Stimulated activated CD4-positive, alpha-beta T cell treated with anti-CD3 and anti-CD28 coated beads, Interleukin-1b, Interleukin-23, amount 100 ng/mL, for 4 hours (primary cell): ENCODE results near the gene ZNF655.
"Not testable (repeated sequence)": the region's sequence is repeated elsewhere in the genome, so short reads cannot be mapped to it uniquely, and the experiment has no call there.

Source experiments
- DNase-seq, 2 donors: peaks; one replicate each; pipeline ENCODE4 v3.0.0-alpha.2; 2020; ENCODE audit warnings: low read depth in 2 of 2

ZNF655 gene

DNA sequence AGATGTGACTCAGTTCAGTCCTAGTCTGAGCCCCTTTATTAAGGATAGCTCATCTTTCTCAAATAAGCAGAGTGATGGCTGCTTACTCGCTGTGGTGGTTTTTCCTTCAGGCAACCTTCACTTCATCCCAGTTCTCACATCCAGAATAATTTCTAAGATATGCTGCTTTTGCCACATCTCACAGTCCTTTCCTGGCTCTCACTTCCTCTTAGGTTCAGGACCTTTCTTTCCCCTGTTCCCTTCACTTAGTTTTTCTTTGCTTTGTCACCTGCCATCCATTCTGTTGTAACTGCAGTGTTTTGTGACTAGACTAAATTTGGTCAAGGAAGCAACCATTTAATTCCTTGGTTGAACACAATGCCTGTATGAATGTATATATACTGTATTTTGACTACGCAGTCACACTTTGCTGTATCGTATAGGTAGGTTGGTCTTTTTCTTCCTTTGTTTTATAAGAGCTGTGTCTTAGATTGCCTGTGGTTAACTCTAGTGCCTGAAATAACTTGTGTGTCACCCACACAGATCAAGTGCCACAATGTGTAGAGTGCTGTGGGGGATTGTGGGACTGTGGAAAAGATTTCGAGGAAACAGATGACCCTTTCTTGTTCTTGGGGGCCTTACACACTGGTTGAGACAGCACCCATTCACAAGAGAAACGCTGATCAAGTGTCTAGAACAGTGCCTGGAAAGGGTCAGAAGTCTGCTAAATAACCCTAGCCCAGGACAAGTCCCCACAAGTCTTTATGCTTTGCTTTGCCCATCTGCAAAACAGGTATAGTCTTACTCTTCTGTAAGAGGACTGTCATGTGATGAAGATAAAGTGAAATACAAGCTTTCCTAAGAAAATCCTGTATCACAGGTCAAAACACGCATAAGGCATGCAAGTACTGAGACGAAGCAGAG, 2.6 kb downstream of the ZNF655 start:
- DNase-seq: no peak

DNA sequence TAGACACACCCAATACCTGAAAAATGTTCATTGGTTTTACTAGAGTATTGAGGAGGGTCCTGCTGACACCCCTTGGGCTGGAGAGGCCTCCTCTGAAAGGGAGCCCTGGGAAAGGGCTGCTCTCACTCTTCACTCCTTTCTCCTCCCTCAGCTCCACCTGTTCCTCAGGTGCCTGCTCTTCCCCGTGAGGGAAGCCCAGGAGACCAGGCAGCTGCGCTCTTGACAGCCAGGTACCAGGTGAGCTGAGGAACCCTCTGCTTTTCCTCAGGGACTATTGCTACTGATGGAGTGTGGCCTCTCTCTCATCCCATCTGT, 3.3 kb downstream of the ZNF655 start:
- no peak for DNase-seq

- no peak for DNase-seq
Measured at GRCh38 chr7:99562114-99562784, 3.8 kb downstream of the ZNF655 start.

GRCh38 chr7:99562832-99563231, 4.4 kb downstream of the ZNF655 start:
- no peak for DNase-seq

DNA sequence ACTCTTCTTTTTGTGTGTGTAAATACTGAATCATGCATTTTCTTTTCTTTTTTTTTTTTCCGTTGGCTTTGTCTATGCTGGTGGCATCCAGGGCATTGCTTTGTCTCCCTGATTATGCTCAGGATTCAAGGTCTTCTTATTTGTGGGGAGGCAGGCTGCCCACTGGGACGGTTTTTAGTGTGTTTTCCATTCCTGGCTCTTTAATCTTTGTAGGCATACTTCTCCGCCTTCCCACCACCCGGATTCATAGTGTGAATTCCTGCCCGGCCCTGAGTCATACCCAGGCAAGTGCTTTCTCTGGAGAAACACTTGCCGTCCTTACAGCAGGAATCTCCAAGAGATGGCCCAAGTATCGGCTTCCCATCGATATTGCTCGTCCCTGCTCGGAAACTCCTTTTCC, 5.2 kb downstream of the ZNF655 start:
- no peak for DNase-seq

DNA sequence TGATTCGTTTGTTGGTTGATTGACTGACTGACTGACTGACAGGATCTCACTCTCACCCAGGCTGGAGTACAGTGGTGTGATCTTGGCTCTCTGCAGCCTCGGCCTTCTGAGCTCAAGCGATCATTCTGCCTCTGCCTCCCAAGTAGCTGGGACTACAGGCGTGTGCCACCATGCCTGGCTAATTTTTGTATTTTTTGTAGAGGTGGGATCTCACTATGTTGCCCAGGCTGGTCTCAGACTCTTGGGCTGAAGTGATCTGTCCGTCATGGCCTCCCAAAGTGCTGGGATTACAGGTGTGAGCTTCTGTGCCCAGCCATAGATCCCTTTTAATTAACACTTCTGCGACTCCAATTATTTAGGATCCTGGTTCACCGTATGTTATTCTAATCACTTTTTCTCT, 10.3 kb downstream of the ZNF655 start:
- DNase-seq: not testable (repeated sequence)

GRCh38 chr7:99571768-99572167, 13.3 kb downstream of the ZNF655 start:
- DNase-seq: no peak

DNA sequence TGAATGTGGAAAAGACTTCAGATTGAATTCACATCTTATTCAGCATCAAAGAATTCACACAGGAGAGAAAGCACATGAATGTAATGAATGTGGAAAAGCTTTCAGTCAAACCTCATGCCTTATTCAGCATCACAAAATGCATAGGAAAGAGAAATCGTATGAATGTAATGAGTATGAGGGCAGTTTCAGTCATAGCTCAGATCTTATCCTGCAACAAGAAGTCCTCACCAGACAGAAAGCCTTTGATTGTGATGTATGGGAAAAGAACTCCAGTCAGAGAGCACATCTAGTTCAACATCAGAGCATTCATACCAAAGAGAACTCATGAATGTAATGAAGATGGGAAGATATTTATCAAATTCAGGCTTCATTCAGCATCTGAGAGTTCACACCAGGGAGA, 14.8 kb downstream of the ZNF655 start:
- no peak for DNase-seq

DNA sequence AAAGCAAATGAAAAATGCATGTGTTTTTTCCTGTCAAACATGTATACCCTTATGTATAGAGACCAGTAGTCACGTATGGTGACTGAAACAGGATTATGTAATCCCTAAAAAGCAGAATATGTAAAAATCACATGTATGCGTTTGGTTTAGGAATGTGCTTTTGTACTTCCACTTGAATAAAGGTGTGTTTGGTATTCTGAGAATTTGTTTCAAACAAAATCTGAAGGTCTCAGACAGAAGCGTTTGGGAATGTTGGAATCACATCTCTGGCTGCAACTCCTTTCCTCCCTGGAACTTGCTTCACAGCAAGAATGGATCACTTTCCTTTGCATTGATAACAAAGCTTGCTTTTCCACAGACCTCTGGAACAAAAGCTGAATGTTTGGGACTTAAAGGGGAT, 17.8 kb downstream of the ZNF655 start:
- no peak for DNase-seq

GRCh38 chr7:99579281-99579955, 21.0 kb downstream of the ZNF655 start:
- no peak for DNase-seq

- DNase-seq: peak; percentile 51 to 53
Measured at GRCh38 chr7:99579956-99580777, 21.7 kb downstream of the ZNF655 start.

DNA sequence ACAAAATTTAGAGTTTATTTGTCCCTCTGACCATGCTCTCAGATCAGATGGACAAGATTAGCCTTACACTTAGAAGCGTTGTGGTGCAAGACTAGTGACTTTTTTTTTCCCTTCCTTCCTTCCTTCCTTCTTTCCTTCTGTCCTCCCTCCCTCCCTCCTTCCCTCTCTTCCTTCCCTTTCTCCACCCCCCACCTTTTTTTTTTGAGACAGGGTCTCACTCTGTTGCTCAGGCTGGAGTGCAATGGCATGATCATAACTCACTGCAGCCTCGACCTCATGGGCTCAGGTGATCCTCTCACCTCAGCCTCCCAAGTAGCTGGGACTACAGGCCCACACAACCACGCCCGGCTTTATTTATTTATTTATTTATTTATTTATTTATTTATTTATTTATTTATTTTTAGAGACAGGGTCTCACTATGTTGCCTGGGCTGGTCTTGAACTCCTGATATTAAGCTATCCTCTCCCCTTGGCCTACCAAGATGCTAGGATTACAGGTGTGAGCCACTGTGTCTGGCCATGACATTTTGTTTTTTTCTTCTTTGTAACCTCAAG, 22.4 kb downstream of the ZNF655 start:
- DNase-seq: not testable (repeated sequence)

- no peak for DNase-seq
Measured at GRCh38 chr7:99588868-99589267, 30.4 kb downstream of the ZNF655 start.

GRCh38 chr7:99594948-99595745, 36.7 kb downstream of the ZNF655 start:
- no peak for DNase-seq

DNA sequence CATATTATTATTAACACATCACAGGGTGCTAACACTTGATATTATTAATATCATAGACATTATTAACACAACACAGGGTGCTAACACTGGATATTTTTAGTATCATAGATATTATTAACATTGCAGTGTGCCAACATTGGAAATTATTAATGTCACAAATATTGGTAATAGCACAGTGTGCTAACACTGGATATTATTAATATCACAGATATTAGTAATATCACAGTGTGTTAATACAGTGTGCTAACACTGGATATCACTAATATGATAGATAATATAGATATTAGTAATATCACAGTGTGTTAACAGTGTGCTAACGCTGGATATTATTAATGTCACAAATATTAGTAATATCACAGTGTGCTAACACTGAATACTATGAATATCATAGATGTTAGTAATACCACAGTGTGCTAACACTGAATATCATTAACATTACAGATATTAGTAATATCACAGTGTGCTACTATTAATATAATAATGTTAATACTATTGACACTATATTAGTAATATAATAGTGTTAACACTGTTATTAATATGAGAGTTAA, 38.0 kb downstream of the ZNF655 start:
- DNase-seq: no peak

DNA sequence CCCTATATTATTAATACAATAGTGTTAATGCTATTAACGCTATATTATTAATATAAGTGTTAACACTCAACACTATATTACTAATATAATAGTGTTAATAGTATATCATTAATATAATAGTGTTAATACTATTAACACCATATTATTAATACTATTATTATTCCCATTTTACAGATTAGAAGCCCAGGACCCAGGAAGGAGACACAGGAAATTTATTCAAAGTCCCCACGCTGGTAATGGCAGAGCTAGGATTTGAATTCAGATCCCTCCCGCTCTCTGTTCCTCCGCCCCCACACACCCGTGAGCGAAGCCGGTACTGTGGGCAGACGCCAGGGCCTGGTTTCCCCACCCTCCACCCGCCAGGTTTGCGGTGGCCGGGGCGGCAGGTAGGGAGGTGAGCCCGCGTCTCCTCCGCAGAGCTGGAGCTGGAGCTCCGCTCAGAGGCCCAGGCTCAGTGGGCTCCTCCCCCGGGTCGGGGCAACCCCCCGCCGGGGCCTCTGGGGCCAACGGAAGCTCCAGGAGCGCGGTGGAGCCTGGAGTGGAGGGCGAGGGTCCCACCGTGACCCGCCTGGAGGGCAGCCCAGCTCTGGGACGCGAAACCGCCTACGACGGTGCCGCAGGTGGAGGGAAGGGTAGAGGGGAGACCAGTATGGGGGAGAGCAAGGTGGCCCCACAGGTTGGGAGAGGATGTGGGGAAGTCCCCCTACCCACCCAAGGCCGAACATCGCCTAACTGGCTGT, 39.5 kb downstream of the ZNF655 start, which contains the start of gene TMEM225B:
Gene TMEM225B, plus strand, starts transcription at position 506 of the 740 bp plus-strand sequence. CDS start 6,122 bp downstream, outside the sequence.
- no peak for DNase-seq

- DNase-seq: no peak
Measured at GRCh38 chr7:99599836-99600235, 41.4 kb downstream of the ZNF655 start.

- no peak for DNase-seq
Measured at GRCh38 chr7:99601656-99602310, 43.3 kb downstream of the ZNF655 start.

GRCh38 chr7:99605527-99605926, 47.1 kb downstream of the ZNF655 start:
- DNase-seq: no peak
